HCT116 (cell line): ENCODE results near the gene TCP11L1. TPM values are rescaled to one million over a fixed set of nuclear protein-coding genes. Genes with fewer than 3 reads are reported as not detected.
"Not testable (repeated sequence)": the region's sequence is repeated elsewhere in the genome, so short reads cannot be mapped to it uniquely, and the experiment has no call there.

Experiments
- ATAC-seq: fragments of 200-7000 bp; cut with Tn5 transposase; 2 replicates; pipeline ENCODE4 v1.9.1; 2020; ENCODE audit warnings: mild to moderate bottlenecking, moderate library complexity
- BruUV-seq: library from RNA; stranded (reverse); fragments of 400-500 nt; replicated peaks from 2 replicates; lab custom pipeline; 2021; lab: Mats Ljungman, UMichigan
- CTCF ChIA-PET: fragments of 300-600 bp; sonication (Branson Sonifier 250); formaldehyde crosslinking; loops from one replicate; lab custom pipeline; 2021; ENCODE audit warnings: antibody characterized with exemption; lab: Charles Lee
- POLR2A ChIA-PET: fragments of 300-600, 350-600 bp; sonication (Branson Sonifier 250); formaldehyde crosslinking; loops from one replicate; lab custom pipeline; 2021; ENCODE audit warnings: antibody characterized with exemption; lab: Charles Lee
- RAD21 ChIA-PET, 2 experiments: fragments of 300-600 bp; sonication (Branson Sonifier 250); formaldehyde crosslinking; loops; one replicate each; lab custom pipeline; 2023; ENCODE audit warnings: low total read pairs in 2 of 2; ENCODE audit not compliant: uncharacterized antibody in 2 of 2, unreplicated experiment in 2 of 2, low non-redundant PET in 1 of 2; lab: Charles Lee
- DNase-seq: peaks from one replicate; pipeline ENCODE4 v3.0.0-alpha.2; 2010; ENCODE audit warnings: low read depth, low spot score
- H2AFZ ChIP-seq: fragments of 200-600 bp; shearing (Covaris generic), sonication (generic); 2 replicates; pipeline ENCODE4 v1.6.1; 2017; ENCODE audit warnings: low read depth, mixed run types, mixed read lengths, antibody characterized with exemption, low read length; ENCODE audit not compliant: poor library complexity, severe bottlenecking
- H3K27ac ChIP-seq: 2 replicates; pipeline ENCODE4 v1.5.1; 2012; ENCODE audit warnings: low read depth, low read length
- H3K27me3 ChIP-seq: fragments of 200-600 bp; sonication (generic); 2 replicates; pipeline ENCODE4 v1.6.1; 2016; ENCODE audit warnings: mixed run types, low read length, mixed read lengths; ENCODE audit not compliant: insufficient read depth
- H3K36me3 ChIP-seq, 2 experiments: fragments of 200-500 bp in 1 of 2; fragments of 200-600 bp in 1 of 2; sonication (Bioruptor generic) in 1 of 2; sonication (generic) in 1 of 2; 2 replicates each; pipeline versions ENCODE4 v1.5.1 to v1.6.1; 2014 to 2016; ENCODE audit warnings: low read length in 2 of 2, inconsistent platforms in 1 of 2, mixed read lengths in 1 of 2, mixed run types in 1 of 2; ENCODE audit not compliant: insufficient read depth in 2 of 2, control insufficient read depth in 1 of 2
- H3K4me1 ChIP-seq, 2 experiments: fragments of 200-600 bp in 1 of 2; sonication (generic) in 1 of 2; 2 replicates each; pipeline versions ENCODE4 v1.5.1 to v1.6.1; 2012 to 2017; ENCODE audit warnings: low read length in 2 of 2, inconsistent platforms in 1 of 2, mild to moderate bottlenecking in 1 of 2, mixed read lengths in 1 of 2, mixed run types in 1 of 2, moderate library complexity in 1 of 2; ENCODE audit not compliant: insufficient read depth in 2 of 2, control insufficient read depth in 1 of 2
- H3K4me2 ChIP-seq: fragments of 200-600 bp; sonication (generic); 2 replicates; pipeline ENCODE4 v1.6.1; 2017; ENCODE audit warnings: mixed run types, low read length, mixed read lengths
- H3K4me3 ChIP-seq, 2 experiments: fragments of 200-600 bp in 1 of 2; sonication (generic) in 1 of 2; replicated peaks in 1 of 2; 2 replicates each; pipeline ENCODE4 v1.5.1; 2011 to 2016; ENCODE audit warnings: low read length in 2 of 2, control low read depth in 1 of 2, low read depth in 1 of 2, mild to moderate bottlenecking in 1 of 2, mixed read lengths in 1 of 2, mixed run types in 1 of 2
- H3K79me2 ChIP-seq: fragments of 200-600 bp; sonication (generic); 2 replicates; pipeline ENCODE4 v1.6.1; 2017; ENCODE audit warnings: mild to moderate bottlenecking, mixed run types, low read length, moderate library complexity, mixed read lengths; ENCODE audit not compliant: insufficient read depth
- H3K9ac ChIP-seq: fragments of 200-600 bp; sonication (generic); 2 replicates; pipeline ENCODE4 v1.6.1; 2016; ENCODE audit warnings: low read length, mixed read lengths
- H3K9me2 ChIP-seq: fragments of 200-600 bp; sonication (generic), shearing (Covaris generic); 2 replicates; pipeline ENCODE4 v1.6.1; 2017; ENCODE audit warnings: mixed run types, mild to moderate bottlenecking, moderate library complexity; ENCODE audit not compliant: insufficient read depth
- H3K9me3 ChIP-seq, 2 experiments: fragments of 200-500 bp in 1 of 2; fragments of 200-600 bp in 1 of 2; sonication (Bioruptor generic) in 1 of 2; sonication (generic) in 1 of 2; 2 replicates each; pipeline ENCODE4 v1.6.1; 2014 to 2017; ENCODE audit warnings: low read length in 2 of 2, mixed read lengths in 2 of 2, inconsistent platforms in 1 of 2, low read depth in 1 of 2, mild to moderate bottlenecking in 1 of 2, mixed run types in 1 of 2, moderate library complexity in 1 of 2; ENCODE audit not compliant: control insufficient read depth in 1 of 2, insufficient read depth in 1 of 2
- H4K20me1 ChIP-seq: fragments of 200-600 bp; sonication (generic), shearing (Covaris generic); 2 replicates; pipeline ENCODE4 v1.6.1; 2017; ENCODE audit warnings: mixed run types, mild to moderate bottlenecking, moderate library complexity; ENCODE audit not compliant: insufficient read depth
- CBX3 ChIP-seq: IDR thresholded peaks from 2 replicates; pipeline ENCODE4 v1.6.1; 2012; ENCODE audit warnings: low read depth
- CEBPB ChIP-seq: IDR thresholded peaks from 2 replicates; pipeline ENCODE4 v1.6.1; 2012; ENCODE audit warnings: low read depth
- ELF1 ChIP-seq: IDR thresholded peaks from 2 replicates; pipeline ENCODE4 v1.6.1; 2012; ENCODE audit warnings: low read depth, borderline replicate concordance
- EZH2 ChIP-seq: fragments of 200-600 bp; sonication (generic); IDR thresholded peaks from 2 replicates; pipeline ENCODE4 v1.6.1; 2017; ENCODE audit warnings: antibody characterized with exemption, mixed run types
- FOSL1 ChIP-seq: IDR thresholded peaks from 2 replicates; pipeline ENCODE4 v1.6.1; 2012; ENCODE audit warnings: low read depth
- JUND ChIP-seq: IDR thresholded peaks from 2 replicates; pipeline ENCODE4 v1.6.1; 2012
- POLR2A ChIP-seq: IDR thresholded peaks from 2 replicates; pipeline ENCODE4 v1.7.0; 2011; ENCODE audit warnings: borderline replicate concordance; ENCODE audit not compliant: insufficient read depth, insufficient read length; ENCODE audit errors: extremely low read depth
- RAD21 ChIP-seq: IDR thresholded peaks from 2 replicates; pipeline ENCODE4 v1.6.1; 2012; ENCODE audit warnings: low read depth, mild to moderate bottlenecking
- SIN3A ChIP-seq: IDR thresholded peaks from 2 replicates; pipeline ENCODE4 v1.6.1; 2012; ENCODE audit warnings: low read depth
- SRF ChIP-seq: IDR thresholded peaks from 2 replicates; pipeline ENCODE4 v1.6.1; 2012; ENCODE audit warnings: low read depth
- TCF7L2 ChIP-seq: IDR thresholded peaks from 2 replicates; pipeline ENCODE4 v1.7.0; 2011; ENCODE audit warnings: borderline replicate concordance, inconsistent platforms; ENCODE audit not compliant: insufficient read depth, insufficient read length; ENCODE audit errors: extremely low read depth
- YY1 ChIP-seq: IDR thresholded peaks from 2 replicates; pipeline ENCODE4 v1.6.1; 2011; ENCODE audit warnings: low read length, low read depth, moderate library complexity, mild to moderate bottlenecking; ENCODE audit not compliant: insufficient replicate concordance; ENCODE audit errors: extremely low read depth
- ZNF274 ChIP-seq: fragments of 200-500 bp; sonication (Bioruptor generic); IDR thresholded peaks from 2 replicates; pipeline ENCODE4 v1.6.1; 2014; ENCODE audit warnings: mild to moderate bottlenecking, low read depth, low read length, inconsistent platforms
- intact Hi-C: fragments of 100-400 bp; cut with micrococcal nuclease; formaldehyde crosslinking; loops from 2 replicates; pipeline ENCODE4 v1.10.0; 2022
- total RNA-seq: library from RNA; stranded (reverse); gene quantifications from one replicate; pipeline ENCODE4 v1.2.1, GENCODE V29; 2021; ENCODE audit not compliant: unreplicated experiment

The TCP11L1 gene
- total RNA-seq, 1 experiment from 2014 or later: 12.0 TPM

DNA sequence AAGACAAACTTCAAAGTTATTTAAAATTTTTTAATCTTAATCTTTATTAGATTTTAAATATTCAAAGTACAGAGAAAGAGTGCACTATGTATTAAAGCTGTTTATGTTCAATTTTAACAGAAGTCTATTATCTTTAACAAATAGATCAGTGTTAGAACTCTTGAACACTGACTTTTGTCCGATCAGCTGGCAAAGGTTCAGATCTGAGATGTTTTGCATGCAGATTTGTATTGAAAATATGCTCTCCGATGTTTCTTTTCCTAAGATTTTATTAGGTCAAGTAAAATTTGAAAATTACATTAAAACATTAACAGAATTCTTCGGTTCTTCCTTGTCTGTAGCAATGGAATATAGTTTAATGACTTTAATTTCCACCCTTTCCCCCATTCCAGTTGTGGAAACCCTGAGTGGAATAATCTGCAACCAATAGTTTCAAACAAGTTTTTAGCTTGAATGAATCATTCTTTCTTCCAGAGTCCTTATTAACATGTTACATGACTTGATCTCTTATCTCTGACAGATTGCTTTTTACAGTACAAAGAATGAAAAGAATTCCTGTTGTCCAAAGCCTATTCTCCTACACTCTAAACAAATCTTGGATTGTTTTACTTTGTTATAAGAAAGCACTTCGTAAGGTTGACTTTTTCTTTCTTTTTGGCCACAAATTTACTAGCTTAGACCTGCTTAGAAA is 11.4 kb upstream of the TCP11L1 start (continued):
- TF ChIP-seq CEBPB (no peak), TCF7L2 (no peak), EZH2 (no peak), ZNF274 (no peak), FOSL1 (no peak), SIN3A (no peak), POLR2A (no peak), RAD21 (no peak)

DNA sequence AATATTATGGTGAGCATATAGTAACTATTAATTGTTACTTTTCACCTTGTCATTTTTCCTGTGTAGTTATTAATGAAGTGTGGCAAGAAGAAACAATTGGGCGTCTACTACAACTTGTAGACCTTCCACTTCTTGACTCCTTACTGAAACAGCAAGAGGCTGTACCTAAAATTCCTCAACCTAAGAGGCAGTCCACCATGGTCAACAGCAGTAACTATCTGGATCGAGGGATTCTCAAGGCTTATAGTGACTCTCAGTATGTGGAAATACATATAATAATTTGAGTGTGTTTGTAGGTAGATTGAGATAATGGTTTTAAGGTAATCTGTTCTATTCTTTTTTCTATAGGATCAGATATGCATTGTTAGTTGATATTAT is 10.8 kb upstream of the TCP11L1 start:
- Histone ChIP-seq H2AFZ (no peak overlapping the region), H3K4me3 (no peak overlapping the region), H4K20me1 (no peaks in the 10 kb centered on the region), H3K9me2 (no peaks in the 10 kb centered on the region), H3K36me3 (no peaks in the 10 kb centered on the region; a peak in 1 of 4 replicates), H3K4me1 (no peaks in the 10 kb centered on the region), H3K9ac (no peak overlapping the region), H3K4me2 (no peak overlapping the region), H3K79me2 (no peaks in the 10 kb centered on the region), H3K27me3 (no peaks in the 10 kb centered on the region), H3K27ac (no peak overlapping the region), H3K9me3 (no peaks in the 10 kb centered on the region)
- CTCF ChIA-PET: no interaction called here
- TF ChIP-seq CEBPB (no peak), SRF (no peak), JUND (no peak), CBX3 (no peak), FOSL1 (no peak), ELF1 (no peak), EZH2 (no peak), YY1 (no peak)
- no TSS peak for BruUV-seq
- no peak for ATAC-seq
- no peak for DNase-seq
- POLR2A ChIA-PET: interaction anchor here (1.6 kb wide), 1 partner anchor 13 kb away, joined by 5 read pairs; the partner anchor contains the start of gene DEPDC7
- RAD21 ChIA-PET: no interaction called here
- intact Hi-C loops: no loop called here

DNA sequence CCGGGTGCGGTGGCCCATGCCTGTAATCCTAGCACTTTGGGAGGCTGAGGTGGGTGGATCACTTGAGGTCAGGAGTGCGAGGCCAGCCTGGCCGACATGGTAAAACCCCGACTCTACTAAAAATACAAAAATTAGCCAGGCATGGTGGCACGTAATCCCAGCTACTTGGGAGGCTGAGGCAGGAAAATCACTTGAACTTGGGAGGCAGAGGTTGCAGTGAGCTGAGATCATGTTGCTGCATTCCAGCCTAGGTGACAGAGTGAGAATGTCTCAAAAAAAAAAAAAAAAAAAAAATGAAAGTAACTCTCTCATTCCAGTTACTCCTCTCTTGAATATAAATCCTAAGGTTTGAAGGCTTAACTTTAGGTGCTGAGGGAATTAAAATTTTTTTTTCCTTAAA is 10.2 kb upstream of the TCP11L1 start:
- H3K4me1 ChIP-seq, POLR2A ChIA-PET, intact Hi-C loops, H2AFZ ChIP-seq, H3K9me3 ChIP-seq, DNase-seq, H3K27me3 ChIP-seq, H3K27ac ChIP-seq, CTCF ChIA-PET, H4K20me1 ChIP-seq, H3K9me2 ChIP-seq, H3K4me3 ChIP-seq, ATAC-seq, H3K79me2 ChIP-seq, H3K36me3 ChIP-seq, H3K9ac ChIP-seq, H3K4me2 ChIP-seq, BruUV-seq, RAD21 ChIA-PET: not testable (repeated sequence)
